Activated T-cell treated with anti-CD3 and anti-CD28 coated beads, Interleukin-2, amount 50 U/mL, for 24 hours (primary cell): ENCODE measurements around the gene TFIP11.

Experiments used
- DNase-seq: peaks from one replicate; pipeline ENCODE4 v3.0.0-alpha.2; 2020
- H3K27ac Mint-ChIP-seq: 2 replicates; pipeline ENCODE4 v1.8.0; 2020; ENCODE audit warnings: mild to moderate bottlenecking, mixed read lengths
- H3K27me3 Mint-ChIP-seq: 2 replicates; pipeline ENCODE4 v1.8.0; 2020; ENCODE audit warnings: mixed read lengths
- H3K36me3 Mint-ChIP-seq: 2 replicates; pipeline ENCODE4 v1.8.0; 2020; ENCODE audit warnings: low read depth, mixed read lengths
- H3K4me1 Mint-ChIP-seq: 2 replicates; pipeline ENCODE4 v1.8.0; 2020; ENCODE audit warnings: low read depth, mixed read lengths
- H3K4me3 Mint-ChIP-seq: 2 replicates; pipeline ENCODE4 v1.8.0; 2020; ENCODE audit warnings: mild to moderate bottlenecking, moderate library complexity, mixed read lengths
- H3K9me3 Mint-ChIP-seq: 2 replicates; pipeline ENCODE4 v1.8.0; 2020; ENCODE audit warnings: mixed read lengths

The TFIP11 gene

DNA sequence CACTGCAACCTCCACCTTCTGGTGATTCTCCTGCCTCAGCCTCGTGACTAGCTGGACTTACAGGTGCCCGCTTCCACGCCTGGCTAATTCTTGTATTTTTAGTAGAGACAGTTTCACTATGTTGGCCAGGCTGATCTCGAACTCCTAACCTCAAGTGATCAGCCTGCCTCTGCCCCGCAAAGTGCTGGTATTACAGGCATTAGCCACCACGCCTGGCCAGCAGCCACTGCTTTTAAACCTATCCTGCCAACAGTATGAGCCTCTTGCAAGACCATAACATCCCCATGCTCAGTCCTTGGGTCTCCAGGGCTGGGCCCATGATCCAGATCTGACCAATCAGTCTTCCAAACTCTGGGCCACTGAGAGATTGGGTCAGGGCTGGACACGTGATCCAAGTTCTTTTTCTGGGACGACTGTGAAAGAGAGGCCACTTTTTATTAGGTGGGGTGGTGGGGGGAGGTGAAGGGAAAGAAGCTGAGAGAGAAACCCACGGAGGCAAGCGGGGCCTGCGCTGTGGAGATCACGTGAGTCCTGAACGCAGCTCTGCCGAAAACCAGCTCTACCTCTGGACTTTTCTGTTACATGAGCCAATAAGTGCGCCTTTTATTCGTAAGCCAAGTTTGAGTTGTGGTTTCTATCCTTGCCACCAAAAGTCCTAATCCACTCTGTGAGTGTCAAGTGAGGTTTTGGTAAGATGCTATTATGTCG is 65.3 kb downstream of the TFIP11 start:
- Mint-ChIP-seq H3K4me3 (no peak overlapping the region), H3K36me3 (peaks cover 50% of the 10 kb centered on the region), H3K4me1 (no peaks in the 10 kb centered on the region), H3K27ac (peak overlapping the region; percentile 3), H3K9me3 (no peaks in the 10 kb centered on the region), H3K27me3 (no peaks in the 10 kb centered on the region)
- no peak for DNase-seq

DNA sequence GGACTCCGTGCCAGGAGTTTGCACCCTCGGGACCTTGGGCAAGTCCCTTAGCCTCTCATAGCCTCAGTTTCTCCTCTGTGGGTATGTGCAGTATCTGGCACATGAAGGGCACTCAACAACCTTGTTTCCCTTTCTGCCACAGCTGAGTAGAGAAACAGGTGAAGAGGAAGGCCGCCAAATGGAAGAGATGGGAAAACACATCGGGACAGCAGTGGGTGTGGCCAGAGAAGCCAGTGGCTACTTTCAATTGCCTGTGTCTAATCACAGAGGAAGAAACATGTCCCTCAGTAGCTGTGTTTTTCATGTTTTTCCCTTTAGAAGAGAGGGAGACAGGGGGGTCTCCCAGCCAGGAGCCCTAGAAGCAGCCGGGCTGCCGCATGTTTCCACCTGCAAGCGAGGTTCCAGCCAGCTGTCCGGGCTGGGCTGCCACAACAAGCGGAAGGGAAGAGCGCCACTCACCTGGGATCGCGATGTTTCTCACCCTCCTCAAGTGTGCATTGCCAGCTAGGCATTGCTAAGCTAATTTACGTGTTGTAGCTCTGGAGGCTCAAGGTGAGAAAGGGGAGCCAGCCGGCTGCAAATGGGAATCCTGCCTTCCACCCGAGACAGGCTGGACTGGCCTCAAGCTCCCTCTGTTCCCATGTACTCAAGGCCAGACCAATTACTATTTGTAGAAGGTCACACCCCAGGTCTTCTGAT is 66.5 kb downstream of the TFIP11 start:
- H3K36me3 Mint-ChIP-seq = peaks cover 42% of the 10 kb centered on the region
- H3K27ac Mint-ChIP-seq = no peak overlapping the region

DNA sequence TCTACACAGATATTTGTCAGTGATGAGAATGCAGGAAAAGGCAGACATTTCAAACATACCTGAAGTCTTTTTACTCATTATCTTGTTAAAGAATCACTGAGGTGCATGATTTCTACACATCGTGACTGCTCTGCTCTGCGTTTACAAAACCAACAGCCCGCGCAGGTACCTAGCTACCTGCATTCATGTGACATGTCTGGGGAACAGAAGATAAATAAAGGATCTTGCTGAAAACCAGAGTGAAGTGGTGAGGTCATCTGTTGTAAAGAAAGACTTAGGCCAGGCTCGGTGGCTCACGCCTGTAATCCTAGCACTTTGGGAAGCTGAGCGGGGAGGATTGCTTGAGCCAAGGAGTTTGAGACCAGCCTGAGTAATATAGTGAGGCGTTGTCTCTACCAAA is 67.5 kb downstream of the TFIP11 start:
- no peaks in the 10 kb centered on the region for H3K27me3 Mint-ChIP-seq
- DNase-seq = no peak
- no peak overlapping the region for H3K4me3 Mint-ChIP-seq
- H3K36me3 Mint-ChIP-seq = peaks cover 36% of the 10 kb centered on the region
- no peaks in the 10 kb centered on the region for H3K4me1 Mint-ChIP-seq
- no peaks in the 10 kb centered on the region for H3K9me3 Mint-ChIP-seq
- no peak overlapping the region for H3K27ac Mint-ChIP-seq

More for the DNA sequence above, 66.5 kb downstream of the TFIP11 start:
- H3K4me3 Mint-ChIP-seq = no peak overlapping the region
- DNase-seq = no peak
- H3K27me3 Mint-ChIP-seq = no peaks in the 10 kb centered on the region
- no peaks in the 10 kb centered on the region for H3K4me1 Mint-ChIP-seq
- no peaks in the 10 kb centered on the region for H3K9me3 Mint-ChIP-seq

DNA sequence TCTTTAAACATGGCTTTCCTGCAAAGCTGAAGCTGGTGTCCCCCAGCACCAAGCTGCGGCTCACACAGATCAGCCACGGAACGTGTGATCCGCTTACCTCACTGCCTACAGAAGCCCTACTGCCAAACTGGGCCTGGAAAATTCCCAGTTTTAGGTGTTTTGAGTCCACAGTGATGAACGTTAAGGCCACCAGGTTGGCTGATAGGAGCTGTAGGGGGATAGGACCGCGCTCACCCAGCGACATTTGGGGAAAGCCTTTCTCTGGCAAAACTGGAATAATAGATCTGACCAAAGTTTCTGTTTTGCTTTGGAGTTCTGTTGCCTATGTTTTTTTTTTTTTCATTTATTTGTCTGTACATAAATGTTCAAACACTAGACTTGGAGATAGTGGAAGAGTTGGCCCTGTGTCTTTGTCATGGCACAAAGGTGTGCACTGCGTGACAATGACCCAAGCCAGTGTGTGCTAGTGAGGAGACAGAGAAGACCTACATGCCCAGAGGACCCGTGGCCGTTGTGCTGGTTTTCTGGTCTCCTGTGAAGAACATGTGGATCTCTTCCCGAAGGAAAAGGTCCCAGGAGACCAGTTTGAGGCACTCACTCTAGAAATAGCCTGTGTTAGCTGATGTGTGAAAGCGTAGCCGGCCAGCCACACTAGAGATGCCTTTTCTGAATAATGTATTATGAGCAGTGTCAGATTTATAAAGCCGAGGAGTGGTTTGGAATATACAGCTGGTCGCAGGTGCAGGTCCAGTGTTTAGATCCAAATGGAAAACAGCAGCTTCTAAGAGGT is 68.2 kb downstream of the TFIP11 start:
- Mint-ChIP-seq H3K36me3 (peaks cover 35% of the 10 kb centered on the region), H3K4me1 (no peaks in the 10 kb centered on the region), H3K9me3 (no peaks in the 10 kb centered on the region), H3K4me3 (no peak overlapping the region), H3K27ac (no peak overlapping the region), H3K27me3 (no peaks in the 10 kb centered on the region)
- DNase-seq = no peak

DNA sequence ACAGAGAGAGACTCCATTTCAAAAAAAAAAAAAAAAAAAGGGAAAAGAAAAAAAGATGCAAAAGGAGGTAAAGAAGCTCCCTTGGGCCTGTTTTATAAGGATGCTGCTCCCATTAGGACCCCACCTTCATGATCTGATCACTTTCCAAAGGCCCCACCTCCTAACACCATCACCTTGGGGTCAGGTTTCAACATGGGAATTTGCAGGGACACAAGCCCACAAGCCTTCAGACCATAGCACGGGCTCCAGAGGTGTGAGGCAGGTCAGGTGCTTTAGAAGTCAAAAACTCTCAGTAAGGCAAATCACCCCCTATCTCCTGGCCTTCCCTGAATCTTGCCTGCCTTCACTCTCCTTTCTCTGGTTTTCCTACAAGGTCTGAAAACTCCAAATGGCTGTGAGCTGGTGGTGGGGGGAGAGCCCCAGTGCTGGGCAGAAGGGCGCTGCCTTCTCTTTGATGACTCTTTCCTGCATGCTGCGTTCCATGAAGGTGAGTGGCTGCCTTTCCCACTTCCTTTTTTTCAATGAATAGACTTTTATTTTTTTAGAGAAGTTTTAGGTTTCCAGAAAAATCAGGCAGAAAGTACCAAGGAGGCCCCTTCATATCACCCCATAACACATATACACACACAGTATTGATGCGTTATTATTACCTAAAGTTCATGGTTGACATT is 70.1 kb downstream of the TFIP11 start:
- no peak for DNase-seq
- no peak overlapping the region for H3K27ac Mint-ChIP-seq

More for the DNA sequence above, 70.1 kb downstream of the TFIP11 start:
- peaks cover 36% of the 10 kb centered on the region for H3K36me3 Mint-ChIP-seq
- H3K27me3 Mint-ChIP-seq = no peaks in the 10 kb centered on the region
- no peak overlapping the region for H3K4me3 Mint-ChIP-seq
- H3K4me1 Mint-ChIP-seq = peaks cover 1% of the 10 kb centered on the region
- H3K9me3 Mint-ChIP-seq = no peaks in the 10 kb centered on the region
